IMR-90 (cell line): Measurements from ENCODE around the gene CACYBP. TPM values are rescaled to one million over a fixed set of nuclear protein-coding genes. Genes with fewer than 3 reads are reported as not detected.

Source experiments
- ATAC-seq: fragments of 200-7000 bp; cut with Tn5 transposase; 2 replicates; pipeline ENCODE4 v1.9.1; 2020; ENCODE audit warnings: low read depth, mild to moderate bottlenecking, moderate library complexity
- BruUV-seq: library from RNA; stranded (reverse); fragments of 400-500 nt; replicated peaks from 2 replicates; lab custom pipeline; 2021; lab: Mats Ljungman, UMichigan
- CTCF ChIA-PET: fragments of 300-600 bp; formaldehyde crosslinking; extraction: SDS; loops from one replicate; lab custom pipeline; 2021; ENCODE audit warnings: antibody characterized with exemption; lab: Yijun Ruan, JAX
- POLR2A ChIA-PET: fragments of 300-600 bp; sonication (Branson Sonifier 250); formaldehyde crosslinking; loops from one replicate; lab custom pipeline; 2022; ENCODE audit warnings: antibody characterized with exemption; ENCODE audit not compliant: unreplicated experiment; lab: Charles Lee
- DNase-seq: peaks from one replicate; pipeline ENCODE4 v3.0.0; 2013
- H2AFZ ChIP-seq: replicated peaks from 2 replicates; pipeline ENCODE3; 2013; ENCODE audit warnings: low read length, mild to moderate bottlenecking; ENCODE audit not compliant: poor library complexity
- H2AK5ac ChIP-seq: 2 replicates; pipeline ENCODE4 v1.6.1; 2013; ENCODE audit warnings: low read depth, low read length, inconsistent platforms
- H2AK9ac ChIP-seq: replicated peaks from 2 replicates; pipeline ENCODE3; 2013; ENCODE audit warnings: mild to moderate bottlenecking, low read depth, low read length, moderate library complexity; ENCODE audit not compliant: poor library complexity
- H2BK120ac ChIP-seq: 2 replicates; pipeline ENCODE4 v1.6.1; 2013; ENCODE audit warnings: low read depth, low read length, inconsistent platforms
- H2BK15ac ChIP-seq: 3 replicates; pipeline ENCODE4 v1.6.1; 2013; ENCODE audit warnings: low read depth, low read length, inconsistent platforms
- H2BK20ac ChIP-seq: 2 replicates; pipeline ENCODE4 v1.6.1; 2013; ENCODE audit warnings: low read depth, mild to moderate bottlenecking, inconsistent platforms, low read length, moderate library complexity
- H2BK5ac ChIP-seq: 2 replicates; pipeline ENCODE4 v1.6.1; 2013; ENCODE audit warnings: mild to moderate bottlenecking, low read depth, low read length, inconsistent platforms; ENCODE audit not compliant: poor library complexity, severe bottlenecking
- H3K14ac ChIP-seq: replicated peaks from 2 replicates; pipeline ENCODE4 v1.6.1; 2013; ENCODE audit warnings: low read depth, low read length, inconsistent platforms
- H3K18ac ChIP-seq: 2 replicates; pipeline ENCODE4 v1.6.1; 2013; ENCODE audit warnings: low read depth, low read length, control low read depth
- H3K23ac ChIP-seq: 2 replicates; pipeline ENCODE4 v1.6.1; 2013; ENCODE audit warnings: low read depth, low read length, inconsistent platforms
- H3K27ac ChIP-seq: 2 replicates; pipeline ENCODE4 v1.5.1; 2013; ENCODE audit warnings: mild to moderate bottlenecking, control low read depth, low read length; ENCODE audit not compliant: insufficient read depth
- H3K27me3 ChIP-seq: 2 replicates; pipeline ENCODE4 v1.6.1; 2013; ENCODE audit warnings: low read length; ENCODE audit not compliant: control insufficient read depth, insufficient read depth
- H3K36me3 ChIP-seq: 2 replicates; pipeline ENCODE4 v1.6.1; 2013; ENCODE audit warnings: low read length, mixed read lengths; ENCODE audit not compliant: control insufficient read depth, insufficient read depth
- H3K4ac ChIP-seq: 2 replicates; pipeline ENCODE4 v1.6.1; 2013; ENCODE audit warnings: low read depth, low read length, inconsistent platforms
- H3K4me1 ChIP-seq: 2 replicates; pipeline ENCODE4 v1.6.1; 2013; ENCODE audit warnings: low read length, mixed read lengths; ENCODE audit not compliant: control insufficient read depth, insufficient read depth
- H3K4me2 ChIP-seq: 2 replicates; pipeline ENCODE4 v1.6.1; 2013; ENCODE audit warnings: low read depth, mild to moderate bottlenecking, control low read depth, low read length, moderate library complexity
- H3K4me3 ChIP-seq: 2 replicates; pipeline ENCODE4 v1.5.1; 2013; ENCODE audit warnings: low read depth, mild to moderate bottlenecking, control low read depth, low read length, moderate library complexity; ENCODE audit not compliant: insufficient read depth
- H3K56ac ChIP-seq: 2 replicates; pipeline ENCODE4 v1.6.1; 2013; ENCODE audit warnings: low read length, inconsistent platforms; ENCODE audit not compliant: insufficient read depth; ENCODE audit errors: extremely low read depth
- H3K79me1 ChIP-seq, 2 experiments: 2 replicates each; pipeline ENCODE4 v1.6.1; 2013; ENCODE audit warnings: low read length in 2 of 2, inconsistent platforms in 1 of 2, low read depth in 1 of 2
- H3K9ac ChIP-seq: 2 replicates; pipeline ENCODE4 v1.6.1; 2013; ENCODE audit warnings: low read depth, low read length, control low read depth
- H3K9me1 ChIP-seq: 2 replicates; pipeline ENCODE4 v1.6.1; 2013; ENCODE audit warnings: low read length, inconsistent platforms; ENCODE audit not compliant: insufficient read depth
- H3K9me3 ChIP-seq: 2 replicates; pipeline ENCODE4 v1.6.1; 2013; ENCODE audit warnings: low read length; ENCODE audit not compliant: control insufficient read depth, insufficient read depth
- H4K20me1 ChIP-seq: 2 replicates; pipeline ENCODE4 v1.6.1; 2013; ENCODE audit warnings: low read length, inconsistent platforms; ENCODE audit not compliant: insufficient read depth
- H4K5ac ChIP-seq: 2 replicates; pipeline ENCODE4 v1.6.1; 2013; ENCODE audit warnings: mild to moderate bottlenecking, low read depth, low read length, control low read depth
- H4K8ac ChIP-seq, 2 experiments: 2 replicates each; pipeline ENCODE4 v1.6.1; 2013; ENCODE audit warnings: low read depth in 2 of 2, low read length in 2 of 2, control low read depth in 1 of 2, inconsistent platforms in 1 of 2
- H4K91ac ChIP-seq: 2 replicates; pipeline ENCODE4 v1.6.1; 2013; ENCODE audit warnings: low read depth, low read length, inconsistent platforms; ENCODE audit not compliant: insufficient read depth
- BHLHE40 ChIP-seq: fragments of 150-350 bp; IDR thresholded peaks from 2 replicates; pipeline ENCODE4 v1.6.1; 2016; ENCODE audit warnings: mild to moderate bottlenecking, low read depth, low read length
- CEBPB ChIP-seq: IDR thresholded peaks from 2 replicates; pipeline ENCODE4 v1.6.1; 2012; ENCODE audit warnings: low read depth, low read length, improper control_type of control experiment
- CHD1 ChIP-seq: IDR thresholded peaks from 2 replicates; pipeline ENCODE4 v1.6.1; 2012; ENCODE audit warnings: low read depth, low read length, improper control_type of control experiment
- CTCF ChIP-seq: conservative IDR thresholded peaks from 2 replicates; pipeline ENCODE4 v1.5.1; 2012; ENCODE audit warnings: mild to moderate bottlenecking, low read depth, low read length, improper control_type of control experiment
- ELK1 ChIP-seq: fragments of 150-350 bp; IDR thresholded peaks from 2 replicates; pipeline ENCODE4 v1.6.1; 2016; ENCODE audit warnings: low read depth, mild to moderate bottlenecking, low read length, moderate library complexity, borderline replicate concordance
- FOS ChIP-seq: fragments of 150-350 bp; IDR thresholded peaks from 2 replicates; pipeline ENCODE4 v1.6.1; 2016; ENCODE audit warnings: low read depth, low read length
- MAFK ChIP-seq: IDR thresholded peaks from 2 replicates; pipeline ENCODE4 v1.6.1; 2012; ENCODE audit warnings: low read depth, low read length, improper control_type of control experiment
- NFE2L2 ChIP-seq: fragments of 150-350 bp; IDR thresholded peaks from 2 replicates; pipeline ENCODE4 v1.6.1; 2016; ENCODE audit warnings: low read depth, mild to moderate bottlenecking, low read length
- RAD21 ChIP-seq: IDR thresholded peaks from 2 replicates; pipeline ENCODE4 v1.6.1; 2012; ENCODE audit warnings: low read length, improper control_type of control experiment
- RCOR1 ChIP-seq: IDR thresholded peaks from 2 replicates; pipeline ENCODE4 v1.6.1; 2012; ENCODE audit warnings: mild to moderate bottlenecking, low read length, improper control_type of control experiment; ENCODE audit not compliant: insufficient replicate concordance
- RFX5 ChIP-seq: IDR thresholded peaks from 2 replicates; pipeline ENCODE4 v1.8.0; 2012; ENCODE audit warnings: low read depth, mild to moderate bottlenecking, low read length, moderate library complexity
- SMC3 ChIP-seq: fragments of 150-350 bp; IDR thresholded peaks from 2 replicates; pipeline ENCODE4 v1.6.1; 2016; ENCODE audit warnings: low read depth, mild to moderate bottlenecking, antibody characterized with exemption, low read length, moderate library complexity
- USF2 ChIP-seq: fragments of 150-350 bp; IDR thresholded peaks from 2 replicates; pipeline ENCODE4 v1.6.1; 2017; ENCODE audit warnings: mild to moderate bottlenecking, antibody characterized with exemption, low read length, low read depth
- WGBS, 2 experiments: methylation state at CpG; one replicate each; pipeline versions ENCODE4 v1.1.5 to v1.1.7; 2013; ENCODE audit warnings: missing lambda C conversion rate in 2 of 2; ENCODE audit not compliant: insufficient read length in 1 of 2; ENCODE audit errors: extremely low coverage in 2 of 2; 5-methylcytosine and 5-hydroxymethylcytosine counted together
- dilution Hi-C: fragments of 300-500 bp; cut with HindIII; formaldehyde crosslinking; loops from one replicate; pipeline ENCODE4 v1.14.3; 2018; ENCODE audit warnings: low sequenced_read_pairs; ENCODE audit not compliant: unreplicated experiment
- in situ Hi-C: fragments of 300-500 bp; cut with MboI; formaldehyde crosslinking; loops from 3 replicates; pipeline ENCODE4 v1.14.3; 2019; ENCODE audit warnings: low sequenced_read_pairs, inconsistent platforms, mixed read lengths
- intact Hi-C: fragments of 100-400 bp; cut with micrococcal nuclease; formaldehyde crosslinking; loops from 2 replicates; pipeline ENCODE4 v1.10.0; 2022
- polyA plus RNA-seq, 3 experiments: library from polyadenylated mRNA; depleted of rRNA; stranded (reverse); fragments of >200 nt; gene quantifications; 2 replicates each; pipeline ENCODE4 v1.2.3, GENCODE V29; 2012; ENCODE audit warnings: low replicate concordance in 1 of 3
- total RNA-seq: library from RNA; depleted of rRNA; stranded (reverse); fragments of >200 nt; gene quantifications from 2 replicates; pipeline ENCODE4 v1.2.3, GENCODE V29; 2012

CACYBP gene
- total and polyA plus RNA-seq, 2 of the 4 experiments (the other 2 are of a cell fraction): 61.8 to 62.8 TPM

GRCh38 chr1:175023043-175023921, 23.5 kb downstream of the CACYBP start, which contains the start of gene MRPS14:
TSS of gene MRPS14 (minus strand) at chr1:175023425. CDS start at chr1:175023408, 17 bp downstream.
- Histone ChIP-seq H3K4me3 (peak within 1 kb of the TSS; percentile 71), H3K18ac (peak within 1 kb of the TSS; percentile 17), H2AK5ac (0 out of 2 replicates have a peak within 1 kb of the TSS, but pooled peaks have one; percentile 10), H4K8ac (peak within 1 kb of the TSS; percentile 94 to 98), H3K27me3 (no peaks in the 10 kb centered on the region), H2BK15ac (no peak within 1 kb of the TSS; the same call in 2 of the 3 replicates), H4K5ac (peak within 1 kb of the TSS; percentile 98), H3K14ac (peak within 1 kb of the TSS; percentile 88), H3K56ac (peak within 1 kb of the TSS; percentile 80), H2AK9ac (peak within 1 kb of the TSS; percentile 80), H3K4me2 (peak within 1 kb of the TSS; percentile 74), H3K4ac (peak within 1 kb of the TSS; percentile 82), H2BK120ac (peak within 1 kb of the TSS; percentile 53; the same call in 1 of the 2 replicates), H3K36me3 (peaks cover 1% of the 10 kb centered on the region), H3K79me1 (peaks cover 12 to 22% of the 10 kb centered on the region in 2 experiments; a peak in 3 of 4 replicates), H2BK5ac (peak within 1 kb of the TSS; percentile 75), H4K91ac (peak within 1 kb of the TSS; percentile 69; the same call in 1 of the 2 replicates), H3K9me1 (no peaks in the 10 kb centered on the region), H2BK20ac (no peak within 1 kb of the TSS; the same call in 1 of the 2 replicates), H3K9me3 (no peaks in the 10 kb centered on the region), H3K23ac (peak within 1 kb of the TSS; percentile 67), H3K9ac (peak within 1 kb of the TSS; percentile 79), H3K27ac (peak within 1 kb of the TSS; percentile 68), H4K20me1 (no peaks in the 10 kb centered on the region), H2AFZ (peak within 1 kb of the TSS; percentile 95), H3K4me1 (no peaks in the 10 kb centered on the region)
- ChIA-PET POLR2A (interaction anchor here (0.9 to 1.0 kb wide), 2 partner anchors 8 to 23 kb away, joined by 4 to 9 read pairs; partner anchors contain the start of gene CACYBP), CTCF (interaction anchor here (1.0 kb wide), 1 partner anchor 223 kb away, joined by 3 read pairs; no protein-coding TSS in a partner anchor)
- intact Hi-C loops: no loop called here
- dilution Hi-C loops: no loop called here
- peak; percentile 99 for DNase-seq
- no TSS peak for BruUV-seq
- in situ Hi-C loops: no loop called here
- ATAC-seq: peak; percentile 100
- 0% methylated on average over 2 of the region's 42 CpGs; no CpG with 5 or more reads in 1 of the 2 experiments for WGBS, 2 experiments
- no peak for TF ChIP-seq RFX5
- no peak for TF ChIP-seq NFE2L2
- TF ChIP-seq FOS: peak; percentile 32; the same call in 1 of the 2 replicates
- no peak for TF ChIP-seq CTCF
- no peak for TF ChIP-seq MAFK
- TF ChIP-seq ELK1: no peak
- TF ChIP-seq CEBPB: no peak
- TF ChIP-seq USF2: peak; percentile 51
- TF ChIP-seq CHD1: no peak
- TF ChIP-seq SMC3: no peak
- no peak for TF ChIP-seq RAD21
- TF ChIP-seq BHLHE40: no peak
- no peak for TF ChIP-seq RCOR1
